Stimulated activated CD8-positive, alpha-beta memory T cell treated with anti-CD3 and anti-CD28 coated beads, Interleukin-4, amount 100 ng/mL, for 24 hours (primary cell): Measurements from ENCODE around the gene CCDC27.

ENCODE experiments used
- DNase-seq: peaks from one replicate; pipeline ENCODE4 v3.0.0-alpha.2; 2020; ENCODE audit warnings: low read depth

The CCDC27 gene

DNA sequence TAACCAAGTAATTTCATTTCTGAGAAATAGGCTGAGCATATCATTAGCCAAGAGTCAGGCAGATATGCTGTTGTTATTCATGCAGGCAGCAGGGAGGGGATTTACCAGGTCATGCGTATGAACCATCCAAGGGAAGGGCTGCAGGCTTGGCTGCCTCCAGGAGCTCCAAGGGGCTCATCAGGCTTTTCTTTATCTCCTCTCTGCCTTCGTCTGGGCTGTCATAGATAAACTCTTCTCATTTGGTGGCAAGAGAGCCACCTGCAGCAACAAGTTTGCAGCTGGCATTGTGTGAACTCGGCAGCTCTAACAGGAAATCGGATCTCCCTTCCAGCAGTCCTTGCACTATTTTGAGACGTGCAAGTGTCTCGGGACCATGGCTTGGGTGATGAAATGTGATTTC is 7.5 kb downstream of the CCDC27 start:
- no peak for DNase-seq

- DNase-seq, result no peak
These were observed 9.2 kb downstream of the CCDC27 start for GRCh38 chr1:3761296-3762010.

- DNase-seq, result no peak
These were observed 10.1 kb downstream of the CCDC27 start for GRCh38 chr1:3762151-3762872.

DNA sequence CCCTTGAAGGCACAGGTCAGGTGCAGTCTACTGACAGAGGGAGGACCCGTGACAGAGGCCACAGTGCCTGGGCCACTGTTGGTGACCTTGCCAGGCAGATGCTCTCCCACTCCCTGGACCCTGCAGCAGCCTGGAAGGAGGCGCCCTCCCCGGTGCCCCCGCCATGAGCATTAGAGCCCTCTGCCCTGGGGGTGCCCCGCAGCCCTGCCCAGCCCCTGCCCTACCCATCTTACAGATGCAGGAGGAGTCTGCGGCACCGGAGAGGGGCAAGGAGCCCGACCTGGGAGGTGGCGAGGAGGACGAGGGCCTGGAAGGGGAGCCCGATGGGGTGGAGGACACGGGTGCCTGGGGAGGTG is 10.6 kb downstream of the CCDC27 start:
- DNase-seq, result no peak

- no peak for DNase-seq
These were observed 11.3 kb downstream of the CCDC27 start for GRCh38 chr1:3763351-3764125.

GRCh38 chr1:3767328-3767925 is 15.2 kb downstream of the CCDC27 start:
- no peak for DNase-seq

- no peak for DNase-seq
These were observed 16.7 kb downstream of the CCDC27 start for GRCh38 chr1:3768811-3769390.

DNA sequence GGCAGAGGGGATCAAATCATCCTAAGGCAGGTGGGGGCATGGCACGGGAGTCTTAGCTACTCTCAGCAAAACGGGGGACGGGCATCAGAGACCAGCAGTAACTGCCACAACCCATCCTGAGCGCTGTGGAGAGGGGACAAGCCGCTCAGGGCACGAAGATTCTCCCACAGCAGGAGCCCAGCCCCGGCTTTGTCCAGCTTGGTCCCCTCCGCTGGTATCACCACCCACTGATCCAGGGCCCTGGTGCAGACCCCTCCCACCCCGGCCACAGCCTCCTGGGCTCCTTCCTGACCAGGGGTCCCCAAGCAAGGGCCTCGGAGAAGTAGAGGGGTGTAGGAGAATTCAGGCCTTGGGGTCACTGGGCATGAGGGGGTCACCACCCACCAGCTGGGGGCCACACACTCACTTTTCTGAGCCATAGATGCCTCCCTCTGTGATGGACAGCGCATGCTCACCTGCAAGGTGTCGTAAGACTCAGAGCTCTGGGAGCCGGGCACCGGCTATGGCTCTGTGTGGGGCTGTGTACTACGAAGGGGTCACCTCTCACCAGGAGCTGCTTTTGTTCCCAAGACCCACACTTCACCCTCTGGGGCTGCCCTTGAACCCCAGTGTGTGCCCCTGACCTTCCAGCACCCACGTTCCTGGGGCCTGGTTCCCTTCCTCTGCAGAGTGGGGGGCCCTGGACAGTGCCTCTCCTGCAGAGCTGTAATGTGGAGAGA is 18.0 kb downstream of the CCDC27 start:
- no peak for DNase-seq

DNA sequence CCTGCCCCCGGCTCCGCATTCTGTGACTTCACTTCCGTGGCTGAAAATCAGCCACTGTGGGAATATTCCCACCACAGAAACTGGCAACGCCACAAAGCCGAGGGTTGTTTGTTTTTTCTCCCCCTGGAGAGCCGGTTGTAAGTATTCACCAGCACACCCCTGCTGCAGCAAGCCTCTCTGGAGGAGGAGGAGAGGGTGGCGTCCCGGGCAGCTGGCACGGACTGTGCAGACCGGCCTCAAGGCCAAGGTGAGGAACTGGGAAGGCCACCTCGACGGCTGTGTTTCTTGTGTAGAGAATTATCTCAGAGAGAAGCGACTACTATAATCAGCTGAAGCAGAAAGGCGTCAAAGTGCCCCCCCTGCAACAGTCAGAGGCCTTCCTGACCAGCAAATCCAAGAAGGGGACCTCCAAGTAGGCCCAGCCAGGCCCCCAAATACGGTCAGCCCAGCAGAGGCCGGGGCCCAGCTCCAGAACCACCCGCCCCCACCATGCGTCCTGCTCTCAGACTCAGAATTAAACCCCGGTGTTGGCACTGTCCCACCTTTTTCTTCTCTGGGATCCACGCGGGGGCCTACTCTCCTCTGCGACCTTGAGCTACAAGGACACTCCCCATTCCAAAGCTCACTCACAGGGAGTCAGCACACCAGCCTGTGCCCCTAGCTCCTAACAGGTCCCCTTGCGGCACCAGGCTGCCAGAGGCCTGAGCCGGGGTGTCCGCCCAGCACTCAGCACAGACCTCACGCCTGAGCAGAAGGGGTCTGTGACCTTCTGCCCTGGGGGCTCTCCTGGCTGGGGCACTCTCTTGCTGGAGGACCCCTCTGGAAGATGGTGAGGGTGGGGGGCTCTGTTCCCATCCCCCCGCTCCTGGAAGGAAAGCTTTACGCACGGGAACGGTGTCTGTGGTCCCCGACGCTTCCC is 19.1 kb downstream of the CCDC27 start:
- DNase-seq, result no peak

DNA sequence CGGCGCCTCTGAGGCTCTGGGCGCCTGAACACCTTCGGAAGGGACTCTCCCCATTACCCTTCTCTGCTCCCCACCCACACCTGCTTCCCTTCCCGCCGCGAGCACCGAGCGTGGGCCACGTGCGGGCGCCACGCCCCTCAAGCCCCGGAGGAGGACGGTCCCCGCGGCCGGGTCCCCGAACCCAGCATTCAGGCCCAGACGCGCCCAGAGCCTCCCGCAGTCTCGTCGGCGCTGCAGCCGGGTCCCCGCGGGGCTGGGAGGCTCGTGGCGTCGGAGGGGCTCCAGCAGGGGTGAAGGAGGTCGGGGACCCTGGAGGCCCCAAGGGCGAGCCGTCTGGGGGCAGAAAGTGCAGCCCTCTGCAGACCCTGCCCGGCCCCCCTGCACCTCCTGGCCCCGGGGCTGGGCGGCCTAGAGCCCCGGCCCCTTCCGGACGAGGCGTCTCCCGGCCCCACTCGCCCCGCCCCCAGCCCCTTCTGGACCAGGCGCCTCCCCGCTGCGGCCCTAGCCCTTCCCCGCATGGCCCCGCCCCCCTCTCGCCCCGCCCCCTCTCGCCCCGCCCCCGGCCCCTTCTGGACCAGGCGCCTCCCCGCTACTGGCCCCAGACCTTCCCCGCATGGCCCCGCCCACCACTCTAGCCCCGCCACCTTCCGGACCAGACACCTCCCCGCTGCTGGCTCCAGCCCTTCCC is 19.9 kb downstream of the CCDC27 start:
- DNase-seq, result peak; percentile 86

DNA sequence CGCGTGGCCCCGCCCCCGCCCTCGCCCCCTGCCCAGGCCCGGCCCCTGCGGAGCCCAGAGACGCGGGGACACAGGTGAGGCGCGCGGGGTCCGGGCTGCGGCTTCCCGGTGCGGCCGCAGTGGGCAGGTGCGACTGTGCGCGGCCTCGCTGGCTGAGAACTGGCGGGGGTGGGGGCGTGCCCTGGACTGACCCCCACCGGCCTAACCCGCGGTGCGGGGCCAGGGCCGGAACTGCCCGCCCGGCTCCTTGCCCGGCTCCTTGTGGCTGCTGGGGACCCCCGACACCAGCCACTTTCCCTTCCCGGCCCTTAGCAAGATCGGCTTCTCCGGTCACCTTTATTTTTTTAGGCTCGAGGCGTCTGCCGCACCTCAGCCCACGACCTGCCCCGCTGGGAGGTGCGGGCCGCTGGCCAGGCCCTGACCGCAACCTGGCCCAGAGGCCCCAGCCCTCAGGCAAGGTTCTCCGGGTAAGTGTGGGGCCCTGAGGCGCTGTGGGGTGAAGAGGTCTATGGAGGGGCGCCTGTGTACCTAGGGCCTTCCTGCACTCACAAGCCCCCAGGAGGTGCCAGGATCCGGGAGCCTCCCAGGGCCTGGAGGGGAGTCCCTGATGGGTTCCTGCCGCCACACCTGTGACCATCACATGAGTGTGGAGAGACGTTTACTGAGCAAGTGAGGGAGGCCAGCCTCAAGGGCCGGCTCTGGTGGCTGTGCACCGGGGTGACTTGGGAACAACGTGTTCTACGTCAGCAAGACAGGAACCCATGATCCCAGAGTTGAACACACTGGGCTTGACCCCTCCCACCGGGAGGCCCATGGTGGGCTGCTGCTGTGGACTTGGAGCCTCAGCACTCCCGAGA is 20.7 kb downstream of the CCDC27 start, which contains the start of gene SMIM1:
TSS of gene SMIM1 (plus strand) at position 35 of the 857 bp plus-strand sequence. CDS start 2,625 bp downstream, outside the sequence.
- DNase-seq, result no peak

DNA sequence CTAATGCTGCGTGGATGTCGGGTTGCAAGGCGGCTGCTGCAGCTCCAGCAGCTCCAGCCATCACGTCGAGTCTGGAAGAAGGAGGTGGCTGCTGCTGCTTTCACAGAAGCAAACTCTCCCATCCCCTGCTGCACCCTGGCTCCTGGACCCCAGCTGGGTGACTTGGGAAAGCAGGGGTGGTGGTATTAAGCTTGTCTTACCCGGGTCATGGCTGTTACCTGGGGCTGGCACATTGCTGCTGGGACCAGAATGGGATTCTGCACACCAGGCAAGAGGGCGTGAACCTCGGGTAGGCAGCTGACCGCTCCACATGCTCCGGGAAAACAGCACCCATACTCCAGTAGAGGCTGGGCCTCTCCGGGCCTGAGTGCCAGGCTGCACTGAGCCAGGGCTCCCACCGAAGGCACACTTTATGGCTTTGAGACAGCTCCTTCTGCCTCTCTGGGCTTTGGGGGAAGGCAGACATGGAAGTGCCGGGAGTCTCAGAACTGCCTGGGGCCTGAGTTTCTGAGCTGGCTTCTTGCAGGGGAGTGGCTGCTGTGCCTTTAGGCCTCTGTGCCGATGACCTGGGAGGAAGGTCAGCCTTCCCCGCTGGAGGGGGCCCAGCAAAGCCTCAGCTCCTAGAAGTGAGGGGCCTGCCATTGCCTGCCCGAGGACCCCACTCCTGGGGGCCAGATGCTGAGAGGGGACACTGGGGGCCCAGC is 21.5 kb downstream of the CCDC27 start:
- no peak for DNase-seq

GRCh38 chr1:3774276-3774945 is 22.2 kb downstream of the CCDC27 start:
- DNase-seq, result no peak

- DNase-seq, result no peak
These were observed 22.8 kb downstream of the CCDC27 start for GRCh38 chr1:3774946-3775489.

DNA sequence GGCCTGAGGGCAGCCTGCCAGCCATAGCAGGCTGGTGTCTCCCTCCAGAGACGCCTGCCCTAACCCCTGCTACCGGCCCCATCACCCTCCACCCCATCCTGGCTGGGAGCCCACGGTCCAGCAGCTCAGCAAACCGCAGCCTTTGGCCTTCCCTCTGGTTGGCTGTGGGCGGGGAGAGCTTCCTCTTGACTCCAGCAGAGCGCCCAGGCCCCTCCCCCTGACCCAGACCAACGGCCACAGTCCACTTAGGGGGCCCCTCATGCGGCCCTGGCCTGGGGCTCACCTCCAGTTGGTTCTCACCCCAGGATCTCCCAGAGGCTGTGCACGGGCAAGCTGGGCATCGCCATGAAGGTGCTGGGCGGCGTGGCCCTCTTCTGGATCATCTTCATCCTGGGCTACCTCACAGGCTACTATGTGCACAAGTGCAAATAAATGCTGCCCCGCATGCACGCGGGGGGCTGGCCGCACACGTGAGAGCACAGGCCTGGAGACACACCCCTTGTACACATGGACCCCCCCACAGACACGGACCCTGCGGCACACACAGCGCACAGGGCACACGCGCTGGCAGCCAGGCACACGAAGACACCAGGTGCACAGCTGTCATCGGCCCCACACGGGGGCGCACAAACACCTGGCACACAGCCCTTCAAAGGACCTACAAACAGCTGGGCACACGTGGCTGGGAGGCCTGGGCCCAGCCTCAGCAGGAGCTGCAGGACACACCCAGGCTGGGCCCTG is 23.4 kb downstream of the CCDC27 start:
- no peak for DNase-seq

GRCh38 chr1:3776231-3776961 is 24.1 kb downstream of the CCDC27 start:
- DNase-seq, result no peak
